B cell (primary cell): ENCODE data around the gene TMEM18.

ENCODE experiments used
- EZH2 ChIP-seq: IDR thresholded peaks from 2 replicates; pipeline ENCODE4 v1.6.1; 2012; ENCODE audit warnings: borderline replicate concordance, low read depth, mild to moderate bottlenecking, moderate library complexity, low read length; ENCODE audit not compliant: insufficient read depth, poor library complexity, severe bottlenecking
- TF ChIP-seq, protein P1 (sequence below): fragments of 200-600 bp; IDR thresholded peaks from one replicate; pipeline ENCODE4 v1.8.0; 2022; ENCODE audit warnings: antibody characterized with exemption, mild to moderate bottlenecking

DNA sequence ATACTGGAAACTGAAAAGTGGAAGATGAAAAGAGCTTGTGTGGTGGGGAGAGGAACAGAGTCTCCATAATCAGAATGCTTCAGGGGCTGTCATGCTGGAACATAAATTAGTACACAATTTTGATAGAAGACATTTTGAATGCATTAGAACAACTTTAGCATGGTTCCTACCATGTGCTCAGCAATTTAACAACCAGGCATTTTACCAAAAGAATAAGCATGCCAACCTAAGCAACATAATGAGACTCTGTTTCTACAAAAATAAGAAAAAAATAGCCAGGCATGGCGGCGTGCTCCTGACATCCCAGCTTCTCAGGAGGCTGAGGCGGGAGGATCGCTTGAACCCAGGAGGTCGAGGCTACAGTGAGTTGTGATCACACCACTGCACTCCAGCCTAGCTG is 40.5 kb upstream of the TMEM18 start:
- TF ChIP-seq, protein P1, sequence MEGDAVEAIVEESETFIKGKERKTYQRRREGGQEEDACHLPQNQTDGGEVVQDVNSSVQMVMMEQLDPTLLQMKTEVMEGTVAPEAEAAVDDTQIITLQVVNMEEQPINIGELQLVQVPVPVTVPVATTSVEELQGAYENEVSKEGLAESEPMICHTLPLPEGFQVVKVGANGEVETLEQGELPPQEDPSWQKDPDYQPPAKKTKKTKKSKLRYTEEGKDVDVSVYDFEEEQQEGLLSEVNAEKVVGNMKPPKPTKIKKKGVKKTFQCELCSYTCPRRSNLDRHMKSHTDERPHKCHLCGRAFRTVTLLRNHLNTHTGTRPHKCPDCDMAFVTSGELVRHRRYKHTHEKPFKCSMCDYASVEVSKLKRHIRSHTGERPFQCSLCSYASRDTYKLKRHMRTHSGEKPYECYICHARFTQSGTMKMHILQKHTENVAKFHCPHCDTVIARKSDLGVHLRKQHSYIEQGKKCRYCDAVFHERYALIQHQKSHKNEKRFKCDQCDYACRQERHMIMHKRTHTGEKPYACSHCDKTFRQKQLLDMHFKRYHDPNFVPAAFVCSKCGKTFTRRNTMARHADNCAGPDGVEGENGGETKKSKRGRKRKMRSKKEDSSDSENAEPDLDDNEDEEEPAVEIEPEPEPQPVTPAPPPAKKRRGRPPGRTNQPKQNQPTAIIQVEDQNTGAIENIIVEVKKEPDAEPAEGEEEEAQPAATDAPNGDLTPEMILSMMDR = no peak
- TF ChIP-seq EZH2 = no peak
